GM15510 (cell line): Measurements from ENCODE around the gene SERPINB8.

Source experiments
- POLR2A ChIP-seq: IDR thresholded peaks from 3 replicates; pipeline ENCODE4 v1.6.1; 2011; ENCODE audit warnings: borderline replicate concordance; ENCODE audit not compliant: insufficient read length; ENCODE audit errors: extremely low read depth

The SERPINB8 gene

GRCh38 chr18:63960891-63961290 lies 9.0 kb upstream of the SERPINB8 start:
- TF ChIP-seq POLR2A = no peak

- no peak for TF ChIP-seq POLR2A
These were observed 8.4 kb upstream of the SERPINB8 start for GRCh38 chr18:63961435-63961980.

- TF ChIP-seq POLR2A = no peak
These were observed 7.7 kb upstream of the SERPINB8 start for GRCh38 chr18:63962137-63962536.

GRCh38 chr18:63963615-63964256 lies 6.1 kb upstream of the SERPINB8 start:
- no peak for TF ChIP-seq POLR2A

- no peak for TF ChIP-seq POLR2A
These were observed 5.0 kb upstream of the SERPINB8 start for GRCh38 chr18:63964908-63965307.

- TF ChIP-seq POLR2A = no peak
These were observed 4.1 kb upstream of the SERPINB8 start for GRCh38 chr18:63965716-63966330.

GRCh38 chr18:63970809-63971205 lies 926 bp downstream of the SERPINB8 start:
- no peak for TF ChIP-seq POLR2A

- no peak for TF ChIP-seq POLR2A
These were observed 1.6 kb downstream of the SERPINB8 start for GRCh38 chr18:63971320-63972001.

GRCh38 chr18:63972002-63972376 lies 2.1 kb downstream of the SERPINB8 start:
- no peak for TF ChIP-seq POLR2A

GRCh38 chr18:63974991-63975390 lies 5.1 kb downstream of the SERPINB8 start:
- TF ChIP-seq POLR2A = no peak

GRCh38 chr18:63975628-63976027 lies 5.7 kb downstream of the SERPINB8 start:
- no peak for TF ChIP-seq POLR2A

- no peak for TF ChIP-seq POLR2A
These were observed 7.2 kb downstream of the SERPINB8 start for GRCh38 chr18:63977040-63977439.

- TF ChIP-seq POLR2A = no peak
These were observed 9.6 kb downstream of the SERPINB8 start for GRCh38 chr18:63979409-63979920.

- no peak for TF ChIP-seq POLR2A
These were observed 10.1 kb downstream of the SERPINB8 start for GRCh38 chr18:63980027-63980426.

- TF ChIP-seq POLR2A = no peak
These were observed 11.1 kb downstream of the SERPINB8 start for GRCh38 chr18:63980896-63981460.
